Right lobe of liver (tissue), 6 donors: ENCODE measurements around the gene SCLT1. TPM values are rescaled to one million over a fixed set of nuclear protein-coding genes. Genes with fewer than 3 reads are reported as not detected.

Source experiments
- ATAC-seq, 4 donors: fragments of 200-7000 bp; cut with Tn5 transposase; one replicate each; pipeline ENCODE4 v1.9.1; 2020; ENCODE audit warnings: mild to moderate bottlenecking in 4 of 4, moderate library complexity in 4 of 4
- DNase-seq, 3 donors: peaks; one replicate each; pipeline ENCODE4 v3.0.0-alpha.2; 2020
- H3K27ac ChIP-seq, 3 donors: fragments of 200-600 bp; one replicate each; pipeline ENCODE4 v1.8.0; 2022
- H3K27me3 ChIP-seq, 2 donors: fragments of 200-600 bp; one replicate each; pipeline ENCODE4 v1.8.0; 2022
- H3K36me3 ChIP-seq, 4 donors: fragments of 200-600 bp; sonication (generic) in 1 of 4; one replicate each; pipeline versions ENCODE4 v1.5.1 to v1.8.0; 2017 to 2022; ENCODE audit warnings: control low read depth in 1 of 4
- H3K4me1 ChIP-seq, 4 donors: fragments of 200-600 bp; sonication (generic) in 1 of 4; one replicate each; pipeline versions ENCODE4 v1.5.1 to v1.8.0; 2017 to 2022; ENCODE audit warnings: control low read depth in 1 of 4
- H3K4me3 ChIP-seq, 3 donors: fragments of 200-600 bp; one replicate each; pipeline ENCODE4 v1.8.0; 2022
- H3K9me3 ChIP-seq, 4 donors: fragments of 200-600 bp; sonication (generic) in 1 of 4; one replicate each; pipeline versions ENCODE4 v1.5.1 to v1.8.0; 2017 to 2022; ENCODE audit warnings: control low read depth in 1 of 4
- CTCF ChIP-seq, 4 donors: fragments of 200-600 bp in 3 of 4; fragments of 450-650 bp in 1 of 4; IDR thresholded peaks; one replicate each; pipeline versions ENCODE4 v1.5.1 to v1.8.0; 2016 to 2022; ENCODE audit warnings: antibody characterized with exemption in 4 of 4, mild to moderate bottlenecking in 2 of 4
- POLR2A ChIP-seq: fragments of 450-650 bp; IDR thresholded peaks from one replicate; pipeline ENCODE4 v1.6.1; 2017; ENCODE audit warnings: antibody characterized with exemption, mild to moderate bottlenecking
- WGBS: methylation state at CpG from one replicate; pipeline ENCODE4 v1.1.6; 2018; ENCODE audit warnings: low coverage, low lambda C conversion rate; ENCODE audit not compliant: insufficient coverage; ENCODE audit errors: missing lambda C conversion rate; 5-methylcytosine and 5-hydroxymethylcytosine counted together
- intact Hi-C, 2 donors: fragments of 100-400 bp; cut with DNase I; formaldehyde crosslinking; loops; one replicate each; pipeline versions ENCODE4 v1.11.2 to v1.14.1; 2022
- total RNA-seq, 6 experiments: library from RNA; depleted of rRNA in 2 of 6; stranded (reverse); fragments of >200 nt in 2 of 6; fragmentation: NEBNext Ultra II Directional in 3 of 6; extraction: Animal tissue kit (Norgen Biotek cat#: 25700) in 3 of 6; gene quantifications; one replicate each; pipeline versions ENCODE4 v1.1.0 to v1.2.4, GENCODE V29; 2016 to 2023
- donor health status: DM: no; HTN: yes; CAD: no.
- donor health status: DM: no; HTN: no; CAD: no.
- donor health status: DM: no; HTN: no; CAD: no.
- donor health status: DM: no; HTN: yes; CAD: no.
- donor health status: DM: no; HTN: yes; CAD: no.

The SCLT1 gene
- total RNA-seq, 6 experiments from 2014 or later, result 2.3 to 5.3 (median 3.7) TPM

DNA sequence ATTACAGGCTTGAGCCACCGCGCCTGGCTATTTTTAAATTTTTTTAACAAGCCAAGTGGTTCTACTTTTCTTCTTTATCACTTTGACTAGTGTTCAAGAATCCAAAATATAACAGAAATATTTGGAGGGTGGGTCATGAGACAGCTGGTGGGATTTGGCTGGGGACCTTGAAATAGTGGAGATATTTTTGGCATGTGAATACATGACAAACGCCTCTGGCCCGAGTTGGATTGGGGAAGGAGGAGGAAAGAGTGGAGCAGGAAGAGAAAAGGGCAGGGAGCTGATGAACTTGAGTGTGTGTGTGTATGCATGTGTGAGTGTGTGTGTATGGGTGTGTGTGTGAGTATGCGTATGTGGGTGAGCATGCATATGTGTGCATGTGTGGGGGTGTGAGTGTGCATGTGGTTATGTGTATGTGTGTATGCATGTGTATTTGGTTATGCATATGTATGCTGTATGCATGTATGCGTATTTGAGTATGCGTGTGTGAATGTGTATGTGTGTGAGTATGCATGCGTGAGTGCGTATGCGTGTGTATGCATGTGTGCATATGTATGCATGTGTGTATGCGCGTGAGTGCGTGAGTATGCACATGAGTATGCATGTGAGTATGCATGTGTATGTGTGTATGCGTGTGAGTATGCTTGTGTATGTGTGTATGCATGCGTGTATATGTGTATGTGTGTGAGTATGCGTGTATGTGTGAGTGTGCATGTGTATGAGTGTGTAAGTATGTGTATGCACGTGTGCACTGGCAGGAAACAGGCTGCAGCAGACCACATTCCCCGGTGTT, 234.3 kb downstream of the SCLT1 start:
- Histone ChIP-seq H3K4me3 (no peak overlapping the region), H3K27me3 (no peaks in the 10 kb centered on the region), H3K4me1 (no peaks in the 10 kb centered on the region), H3K9me3 (no peaks in the 10 kb centered on the region), H3K36me3 (peaks cover 0 to 66% (median 18%) of the 10 kb centered on the region in 4 donors), H3K27ac (no peak overlapping the region)
- no peak for TF ChIP-seq CTCF (IDR thresholded peaks at IDR 0.05)
- no peak for TF ChIP-seq POLR2A
- WGBS, result 80% methylated on average over 18 of the region's 18 CpGs
- intact Hi-C loops, result no loop called here
- no peak for ATAC-seq
- DNase-seq, result no peak

- H3K9me3 ChIP-seq, result no peaks in the 10 kb centered on the region
- ATAC-seq (no peak), DNase-seq (no peak)
- TF ChIP-seq POLR2A, result no peak
- TF ChIP-seq CTCF (IDR thresholded peaks at IDR 0.05), result no peak
- 40% methylated on average over 1 of the region's 2 CpGs for WGBS
- intact Hi-C loops, result no loop called here
- H3K36me3 ChIP-seq, result peaks cover 0 to 77% (median 23%) of the 10 kb centered on the region in 4 donors
- H3K4me3 ChIP-seq, result no peak overlapping the region
- H3K27me3 ChIP-seq, result no peaks in the 10 kb centered on the region
- no peak overlapping the region for H3K27ac ChIP-seq
- no peaks in the 10 kb centered on the region for H3K4me1 ChIP-seq
Measured at GRCh38 chr4:128856246-128856645, 237.1 kb downstream of the SCLT1 start.

DNA sequence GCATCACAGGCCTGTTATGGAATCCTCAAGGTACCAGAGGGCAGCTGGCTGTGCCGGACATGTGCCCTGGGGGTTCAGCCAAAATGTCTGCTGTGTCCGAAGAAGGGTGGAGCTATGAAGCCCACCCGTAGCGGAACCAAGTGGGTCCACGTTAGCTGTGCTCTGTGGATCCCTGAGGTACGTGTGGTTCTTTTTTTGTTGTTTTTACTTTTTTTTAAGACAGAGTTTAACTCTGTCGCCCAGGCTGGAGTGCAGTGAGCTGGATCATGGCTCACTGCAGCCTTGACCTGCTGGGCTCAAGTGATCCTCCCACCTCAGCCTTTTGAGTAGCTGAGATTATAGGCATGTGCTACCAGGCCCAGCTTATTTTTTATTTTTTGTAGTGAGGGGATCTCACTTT, 237.7 kb downstream of the SCLT1 start:
- H3K36me3 ChIP-seq, result peaks cover 0 to 77% (median 27%) of the 10 kb centered on the region in 4 donors
- no peaks in the 10 kb centered on the region for H3K9me3 ChIP-seq
- no peaks in the 10 kb centered on the region for H3K4me1 ChIP-seq
- H3K27ac ChIP-seq, result no peak overlapping the region
- H3K27me3 ChIP-seq, result no peaks in the 10 kb centered on the region
- intact Hi-C loops, result no loop called here
- TF ChIP-seq CTCF (IDR thresholded peaks at IDR 0.05) (no peak), POLR2A (no peak)
- no peak overlapping the region for H3K4me3 ChIP-seq
- DNase-seq (no peak), ATAC-seq (no peak)
- 90% methylated on average over 2 of the region's 7 CpGs for WGBS

DNA sequence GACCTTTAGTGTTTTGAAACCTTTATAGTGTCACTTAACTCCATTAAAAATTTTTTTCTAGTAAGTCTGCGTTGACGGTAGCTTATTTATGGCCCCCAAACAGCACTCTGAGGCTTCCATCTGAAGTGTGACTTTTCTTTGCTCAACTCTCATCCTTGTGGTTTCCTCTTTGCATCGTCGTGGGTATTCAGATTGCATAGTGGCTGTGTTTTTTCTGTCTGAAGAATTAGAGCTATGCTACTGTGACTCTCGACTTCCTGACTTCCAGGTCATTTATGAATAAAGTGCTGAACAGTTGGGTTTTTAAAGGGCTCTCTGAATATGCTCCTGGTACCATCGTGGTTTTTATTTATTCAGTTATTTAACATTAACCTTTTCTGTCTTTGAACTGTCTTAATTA, 238.9 kb downstream of the SCLT1 start:
- no peak overlapping the region for H3K4me3 ChIP-seq
- TF ChIP-seq POLR2A (no peak), CTCF (IDR thresholded peaks at IDR 0.05) (no peak)
- H3K9me3 ChIP-seq, result no peaks in the 10 kb centered on the region
- 37% methylated on average over 6 of the region's 6 CpGs for WGBS
- DNase-seq (no peak), ATAC-seq (peak in 3 of 4 donors; percentile 18 to 44 (median 40))
- intact Hi-C loops, result no loop called here
- H3K4me1 ChIP-seq, result no peaks in the 10 kb centered on the region
- no peaks in the 10 kb centered on the region for H3K27me3 ChIP-seq
- H3K27ac ChIP-seq, result no peak overlapping the region
- peaks cover 0 to 82% (median 31%) of the 10 kb centered on the region in 4 donors for H3K36me3 ChIP-seq
